GM15510 (cell line): ENCODE results near the gene MINDY2.

Experiments
- POLR2A ChIP-seq: IDR thresholded peaks from 3 replicates; pipeline ENCODE4 v1.6.1; 2011; ENCODE audit warnings: borderline replicate concordance; ENCODE audit not compliant: insufficient read length; ENCODE audit errors: extremely low read depth

Gene MINDY2

DNA sequence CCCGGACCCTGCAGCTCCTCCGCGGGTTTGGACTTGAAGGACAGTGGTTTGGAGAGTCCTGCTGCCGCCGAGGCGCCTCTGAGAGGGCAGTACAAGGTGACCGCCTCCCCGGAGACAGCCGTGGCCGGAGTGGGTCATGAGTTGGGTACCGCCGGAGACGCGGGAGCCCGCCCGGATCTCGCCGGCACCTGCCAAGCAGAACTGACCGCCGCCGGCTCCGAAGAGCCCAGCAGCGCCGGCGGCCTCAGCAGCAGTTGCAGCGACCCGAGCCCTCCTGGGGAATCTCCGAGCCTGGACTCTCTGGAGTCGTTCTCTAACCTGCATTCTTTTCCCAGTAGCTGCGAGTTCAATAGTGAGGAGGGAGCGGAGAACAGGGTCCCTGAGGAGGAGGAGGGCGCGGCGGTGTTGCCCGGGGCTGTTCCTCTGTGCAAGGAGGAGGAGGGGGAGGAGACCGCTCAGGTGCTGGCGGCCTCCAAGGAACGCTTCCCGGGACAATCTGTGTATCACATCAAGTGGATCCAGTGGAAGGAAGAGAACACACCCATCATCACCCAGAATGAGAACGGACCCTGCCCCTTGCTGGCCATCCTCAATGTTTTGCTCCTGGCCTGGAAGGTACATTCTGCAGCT, 634 bp downstream of the MINDY2 start:
- TF ChIP-seq POLR2A, result no peak

- TF ChIP-seq POLR2A, result no peak
Observed at GRCh38 chr15:58773024-58773423, 1.9 kb downstream of the MINDY2 start.

GRCh38 chr15:58775402-58775801, 4.3 kb downstream of the MINDY2 start:
- no peak for TF ChIP-seq POLR2A

DNA sequence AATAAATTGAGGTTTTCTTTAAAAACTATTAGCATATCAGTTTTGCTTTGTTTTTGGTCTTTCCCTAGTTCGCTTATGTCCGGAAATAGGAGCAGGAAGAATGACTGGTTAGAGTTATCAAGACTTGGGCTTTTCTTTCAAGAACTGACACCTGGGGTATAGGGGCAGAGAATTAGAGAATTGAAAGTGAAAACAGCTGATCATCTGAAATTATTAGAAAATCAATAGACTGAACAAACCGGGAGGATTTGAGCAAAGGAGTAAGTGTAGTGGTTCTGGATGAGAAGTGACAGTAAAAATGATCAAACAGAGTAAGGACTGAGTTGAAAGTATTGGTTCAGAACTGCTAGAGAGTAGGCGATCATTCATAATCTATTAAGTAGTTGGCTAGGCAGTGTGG, 6.0 kb downstream of the MINDY2 start:
- no peak for TF ChIP-seq POLR2A

GRCh38 chr15:58779554-58779953, 8.5 kb downstream of the MINDY2 start:
- no peak for TF ChIP-seq POLR2A

GRCh38 chr15:58785355-58785754, 14.3 kb downstream of the MINDY2 start:
- TF ChIP-seq POLR2A, result no peak

DNA sequence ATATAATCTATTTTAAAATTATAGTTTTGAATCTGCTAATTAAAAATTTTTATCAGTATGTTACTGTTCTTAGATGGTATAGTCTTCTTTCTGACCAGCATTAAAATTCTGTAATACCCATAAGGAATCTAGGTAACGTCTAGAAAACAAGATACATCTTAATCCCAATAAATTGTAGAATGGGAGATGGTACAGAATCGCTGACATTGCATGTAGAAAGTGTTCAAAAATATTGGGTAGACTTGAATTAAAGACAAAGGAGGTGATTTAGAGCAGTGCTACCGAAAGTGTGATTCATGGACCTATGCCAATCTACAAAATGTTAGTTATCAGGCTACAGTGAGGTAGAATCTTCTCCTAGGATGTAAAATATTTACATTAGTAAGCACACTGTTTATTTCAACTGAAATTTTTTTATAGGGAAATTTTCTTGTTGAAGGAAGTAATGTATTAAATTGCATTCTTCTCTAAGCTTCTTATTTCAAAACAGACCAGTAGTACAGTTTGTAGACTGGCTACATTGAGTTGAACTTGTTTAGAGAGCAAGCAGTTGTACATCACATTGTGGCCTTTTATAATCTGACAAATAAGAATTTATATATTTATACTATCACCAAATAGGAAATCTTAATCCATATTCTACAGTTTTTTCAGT, 17.1 kb downstream of the MINDY2 start:
- no peak for TF ChIP-seq POLR2A

DNA sequence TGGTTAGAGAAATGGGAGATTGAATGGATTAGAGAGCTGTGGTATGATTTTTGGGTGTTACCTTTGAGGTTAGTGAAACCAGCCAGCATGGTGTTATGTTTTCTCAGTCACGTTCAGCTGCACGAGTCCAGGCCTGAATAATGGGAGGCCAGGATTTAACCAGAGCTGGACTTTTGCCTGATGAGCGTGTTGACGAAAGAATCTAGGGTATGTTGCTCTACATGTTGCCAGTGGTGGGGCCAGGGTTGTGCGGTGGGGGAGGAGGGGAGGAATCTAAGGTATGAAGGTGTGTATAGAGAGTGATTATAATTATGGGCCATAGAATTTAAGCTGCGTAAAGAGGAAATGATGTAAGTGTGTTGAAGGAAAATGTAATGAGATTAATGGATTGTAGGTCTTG, 22.8 kb downstream of the MINDY2 start:
- TF ChIP-seq POLR2A, result no peak

DNA sequence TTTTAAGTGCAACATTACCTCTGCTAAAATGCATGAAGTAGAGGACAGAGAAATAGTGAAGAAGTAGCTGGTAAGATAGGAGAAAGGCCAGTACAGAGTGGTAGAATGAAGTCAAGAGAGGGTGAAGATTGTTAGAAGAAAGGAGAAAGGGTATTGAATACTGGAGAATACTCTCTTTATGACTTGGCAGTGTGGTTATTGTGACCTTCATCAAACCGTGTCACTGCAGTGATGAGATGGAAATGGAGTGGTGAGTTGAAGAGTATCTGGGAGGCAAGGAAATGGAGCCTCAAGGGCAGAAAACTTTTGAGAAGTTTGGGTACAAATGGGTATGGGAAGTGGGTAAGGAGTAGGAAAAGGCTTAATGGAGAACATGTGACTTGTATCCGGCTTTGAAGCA, 24.7 kb downstream of the MINDY2 start:
- TF ChIP-seq POLR2A, result no peak

DNA sequence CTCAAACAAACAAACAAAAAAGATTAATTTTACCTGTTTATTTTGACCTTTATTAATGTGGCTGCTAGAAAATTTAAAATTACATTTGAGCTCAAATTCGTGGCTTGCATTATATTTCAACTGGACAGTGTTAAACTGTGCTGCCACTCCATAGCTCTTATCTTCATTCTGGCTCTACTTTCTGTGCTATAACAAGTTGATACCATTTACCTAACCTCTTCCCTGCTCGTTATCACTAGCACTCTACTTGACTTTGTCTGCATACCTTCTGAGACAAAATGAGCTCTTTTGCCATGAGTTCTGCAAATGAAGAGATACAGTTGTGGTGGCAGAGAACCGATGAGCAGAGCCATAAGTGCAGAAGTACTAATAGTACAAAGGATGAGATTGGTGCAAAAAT, 26.4 kb downstream of the MINDY2 start:
- TF ChIP-seq POLR2A, result no peak

GRCh38 chr15:58805095-58805494, 34.0 kb downstream of the MINDY2 start:
- no peak for TF ChIP-seq POLR2A

DNA sequence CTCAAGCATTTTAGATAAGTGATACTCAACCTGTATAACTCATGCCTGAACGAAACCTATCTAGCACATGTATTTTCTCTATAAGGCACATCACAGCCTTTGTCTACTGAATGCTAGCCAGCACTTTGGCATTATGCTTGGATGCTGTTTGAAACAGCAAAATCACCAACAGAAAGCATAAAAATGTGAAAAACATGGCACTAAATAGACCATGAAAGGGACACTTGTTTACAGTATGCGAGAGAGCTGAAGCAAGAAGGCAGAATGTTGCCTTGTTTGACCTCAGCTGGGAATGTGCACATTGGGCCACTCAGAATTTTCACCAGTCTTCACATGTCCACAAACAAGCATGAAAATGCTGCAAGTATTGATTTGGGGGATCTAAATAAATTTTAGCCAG, 59.5 kb downstream of the MINDY2 start:
- TF ChIP-seq POLR2A, result no peak

GRCh38 chr15:58839485-58839884, 68.4 kb downstream of the MINDY2 start:
- TF ChIP-seq POLR2A, result no peak

GRCh38 chr15:58840048-58840447, 68.9 kb downstream of the MINDY2 start:
- no peak for TF ChIP-seq POLR2A

GRCh38 chr15:58842713-58843396, 71.8 kb downstream of the MINDY2 start:
- TF ChIP-seq POLR2A, result no peak

DNA sequence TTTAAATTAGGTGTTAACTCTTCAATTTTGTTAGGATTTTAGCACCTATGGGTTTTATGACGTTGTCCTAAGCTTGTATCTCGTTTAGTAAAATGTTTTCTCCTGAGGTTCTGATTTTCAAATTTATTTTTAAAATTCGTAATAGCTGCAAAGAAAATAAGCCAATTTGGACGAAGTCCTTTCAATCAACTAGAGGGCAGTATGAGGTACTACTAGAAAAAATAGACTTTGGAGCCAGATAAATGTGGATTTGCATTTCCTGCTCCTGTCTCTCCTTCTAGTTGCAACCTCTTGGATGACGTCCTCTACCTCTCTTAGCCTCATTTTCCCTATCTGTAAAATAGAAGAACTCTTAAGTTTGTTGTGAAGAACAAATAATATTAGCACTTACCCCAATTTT, 81.2 kb downstream of the MINDY2 start:
- TF ChIP-seq POLR2A, result no peak
